Stimulated activated naive B cell treated with anti-CD40 and anti-IgM and Interleukin-4, amounts not matched to agents 10 μg/mL and 1 μg/mL and 100 μg/mL, for 72 hours (primary cell): Measurements from ENCODE around the gene ADAP1.

Source experiments
- ATAC-seq, 2 donors: fragments of 150-1000 bp; cut with Tn5 transposase; replicated peaks; 2 replicates each; pipeline ENCODE4 v1.10.0; 2021; ENCODE audit warnings: moderate library complexity in 1 of 2
- DNase-seq: peaks from one replicate; pipeline ENCODE4 v3.0.0; 2021
- H3K27ac Mint-ChIP-seq: one replicate; pipeline ENCODE4 v1.8.0; 2022; ENCODE audit warnings: mild to moderate bottlenecking, mixed read lengths
- H3K27me3 Mint-ChIP-seq, 2 donors: one replicate each; pipeline ENCODE4 v1.8.0; 2022; ENCODE audit warnings: mixed read lengths in 2 of 2
- H3K36me3 Mint-ChIP-seq, 2 donors: one replicate each; pipeline ENCODE4 v1.8.0; 2022; ENCODE audit warnings: mixed read lengths in 2 of 2, mild to moderate bottlenecking in 1 of 2
- H3K4me1 Mint-ChIP-seq, 2 donors: one replicate each; pipeline ENCODE4 v1.8.0; 2022; ENCODE audit warnings: mixed read lengths in 2 of 2, mild to moderate bottlenecking in 1 of 2
- H3K4me3 Mint-ChIP-seq, 2 donors: one replicate each; pipeline ENCODE4 v1.8.0; 2022; ENCODE audit warnings: mild to moderate bottlenecking in 2 of 2, mixed read lengths in 2 of 2, moderate library complexity in 1 of 2
- H3K9me3 Mint-ChIP-seq, 2 donors: one replicate each; pipeline ENCODE4 v1.8.0; 2022; ENCODE audit warnings: mixed read lengths in 2 of 2, mild to moderate bottlenecking in 1 of 2

ADAP1 gene

GRCh38 chr7:849145-849544, 105.3 kb downstream of the ADAP1 start:
- Mint-ChIP-seq H3K4me3 (no peak overlapping the region), H3K27me3 (no peaks in the 10 kb centered on the region), H3K9me3 (no peaks in the 10 kb centered on the region), H3K36me3 (peaks cover 44 to 48% of the 10 kb centered on the region in 2 donors), H3K4me1 (peaks cover 0 to 2% of the 10 kb centered on the region in 2 donors), H3K27ac (no peak overlapping the region)
- ATAC-seq (no peak), DNase-seq (no peak)
